ENCODE data around the gene FOXJ2.
"Not testable (repeated sequence)": the region's sequence is repeated elsewhere in the genome, so short reads cannot be mapped to it uniquely, and the experiment has no call there.

DNA sequence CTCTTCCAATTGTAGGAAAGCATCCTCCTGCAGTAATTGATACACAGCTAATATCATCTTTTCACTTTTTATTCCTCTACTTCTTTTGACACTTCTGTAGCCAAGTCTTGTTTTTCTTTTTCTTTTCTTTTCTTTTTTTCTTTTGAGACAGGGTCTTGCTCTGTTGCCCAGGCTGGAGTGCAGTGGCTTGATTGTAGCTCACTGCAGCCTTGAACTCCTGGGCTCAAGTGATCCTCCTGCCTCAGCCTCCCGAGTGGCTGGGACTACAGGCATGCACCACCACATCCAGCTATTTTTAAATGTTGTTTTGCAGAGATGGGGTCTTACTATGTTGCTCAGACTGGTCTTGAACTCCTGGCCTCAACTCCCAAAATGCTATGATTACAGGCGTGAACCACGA, 39.3 kb downstream of the FOXJ2 start:
- TF ChIP-seq, protein P1, sequence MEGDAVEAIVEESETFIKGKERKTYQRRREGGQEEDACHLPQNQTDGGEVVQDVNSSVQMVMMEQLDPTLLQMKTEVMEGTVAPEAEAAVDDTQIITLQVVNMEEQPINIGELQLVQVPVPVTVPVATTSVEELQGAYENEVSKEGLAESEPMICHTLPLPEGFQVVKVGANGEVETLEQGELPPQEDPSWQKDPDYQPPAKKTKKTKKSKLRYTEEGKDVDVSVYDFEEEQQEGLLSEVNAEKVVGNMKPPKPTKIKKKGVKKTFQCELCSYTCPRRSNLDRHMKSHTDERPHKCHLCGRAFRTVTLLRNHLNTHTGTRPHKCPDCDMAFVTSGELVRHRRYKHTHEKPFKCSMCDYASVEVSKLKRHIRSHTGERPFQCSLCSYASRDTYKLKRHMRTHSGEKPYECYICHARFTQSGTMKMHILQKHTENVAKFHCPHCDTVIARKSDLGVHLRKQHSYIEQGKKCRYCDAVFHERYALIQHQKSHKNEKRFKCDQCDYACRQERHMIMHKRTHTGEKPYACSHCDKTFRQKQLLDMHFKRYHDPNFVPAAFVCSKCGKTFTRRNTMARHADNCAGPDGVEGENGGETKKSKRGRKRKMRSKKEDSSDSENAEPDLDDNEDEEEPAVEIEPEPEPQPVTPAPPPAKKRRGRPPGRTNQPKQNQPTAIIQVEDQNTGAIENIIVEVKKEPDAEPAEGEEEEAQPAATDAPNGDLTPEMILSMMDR (conservative IDR thresholded peaks at IDR 0.05; ENCODE audit: low read depth, low read length): not testable (repeated sequence)
- not testable (repeated sequence) for TF ChIP-seq EZH2phosphoT487 (IDR thresholded peaks at IDR 0.05; ENCODE audit: borderline replicate concordance, low read length)
